ENCODE data around the gene CHST1.

GRCh38 chr11:45617871-45618601 is 47.4 kb downstream of the CHST1 start:
- TF ChIP-seq, protein P1, sequence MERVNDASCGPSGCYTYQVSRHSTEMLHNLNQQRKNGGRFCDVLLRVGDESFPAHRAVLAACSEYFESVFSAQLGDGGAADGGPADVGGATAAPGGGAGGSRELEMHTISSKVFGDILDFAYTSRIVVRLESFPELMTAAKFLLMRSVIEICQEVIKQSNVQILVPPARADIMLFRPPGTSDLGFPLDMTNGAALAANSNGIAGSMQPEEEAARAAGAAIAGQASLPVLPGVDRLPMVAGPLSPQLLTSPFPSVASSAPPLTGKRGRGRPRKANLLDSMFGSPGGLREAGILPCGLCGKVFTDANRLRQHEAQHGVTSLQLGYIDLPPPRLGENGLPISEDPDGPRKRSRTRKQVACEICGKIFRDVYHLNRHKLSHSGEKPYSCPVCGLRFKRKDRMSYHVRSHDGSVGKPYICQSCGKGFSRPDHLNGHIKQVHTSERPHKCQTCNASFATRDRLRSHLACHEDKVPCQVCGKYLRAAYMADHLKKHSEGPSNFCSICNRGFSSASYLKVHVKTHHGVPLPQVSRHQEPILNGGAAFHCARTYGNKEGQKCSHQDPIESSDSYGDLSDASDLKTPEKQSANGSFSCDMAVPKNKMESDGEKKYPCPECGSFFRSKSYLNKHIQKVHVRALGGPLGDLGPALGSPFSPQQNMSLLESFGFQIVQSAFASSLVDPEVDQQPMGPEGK (CRISPR knock-in tag; IDR thresholded peaks at IDR 0.05; ENCODE audit: borderline replicate concordance): no peak
- TF ChIP-seq TSHZ2 (CRISPR knock-in tag; IDR thresholded peaks at IDR 0.05): no peak
